Measurements from ENCODE around the gene CTAGE8.
"Not testable (repeated sequence)": the region's sequence is repeated elsewhere in the genome, so short reads cannot be mapped to it uniquely, and the experiment has no call there.

DNA sequence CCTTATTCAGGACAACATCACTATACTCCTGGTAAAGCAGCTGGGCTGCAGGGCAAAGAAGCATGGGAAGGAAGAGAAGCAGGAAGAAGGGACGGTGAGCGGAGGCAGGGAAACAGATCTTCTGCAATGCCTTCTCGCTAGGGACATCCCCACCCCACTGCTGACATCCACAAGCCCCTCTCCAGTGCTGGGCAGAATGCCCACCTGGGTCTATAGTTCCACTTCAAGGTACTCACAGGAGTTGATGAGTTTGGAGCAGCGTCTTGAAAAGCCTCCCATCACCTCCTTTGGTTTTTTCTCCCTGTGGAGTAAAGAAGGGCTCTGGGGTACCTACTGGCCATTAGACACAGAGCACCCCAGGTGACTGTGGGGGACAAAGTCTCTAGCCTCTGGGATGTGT is 13.4 kb upstream of the CTAGE8 start:
- TF ChIP-seq EZH2 (IDR thresholded peaks at IDR 0.05); POLR2AphosphoS5 (IDR thresholded peaks at IDR 0.05; ENCODE audit: borderline replicate concordance, low read depth, low read length); FOXP2 (optimal IDR thresholded peaks at IDR 0.05; ENCODE audit: control extremely low read depth, extremely low read length, insufficient read depth): not testable (repeated sequence)
